ENCODE data around the gene SPATA6L. TPM values are rescaled to one million over a fixed set of nuclear protein-coding genes. Genes with fewer than 3 reads are reported as not detected.
A peak's percentile ranks its signal among the peaks of the same experiment; 100 is the strongest.

SPATA6L gene
- total and polyA plus RNA-seq, 10 of the 15 experiments (the other 5 are each of a cell fraction or from before 2014, with no cell fraction given) = 0.37 to 1.6 (median 0.91) TPM

GRCh38 chr9:4663956-4664355, 2.3 kb downstream of the SPATA6L start (continued):
- no peak for TF ChIP-seq FOXK2 (IDR thresholded peaks at IDR 0.05)
- peak; percentile 20 to 29; a peak in 1 of 4 replicates for TF ChIP-seq IKZF2 (IDR thresholded peaks at IDR 0.05)
- TF ChIP-seq NR2F1 (conservative IDR thresholded peaks at IDR 0.05) = no peak
- TF ChIP-seq RCOR1 (conservative IDR thresholded peaks at IDR 0.05; ENCODE audit: low read depth, low read length) = no peak
- TF ChIP-seq, protein P1, sequence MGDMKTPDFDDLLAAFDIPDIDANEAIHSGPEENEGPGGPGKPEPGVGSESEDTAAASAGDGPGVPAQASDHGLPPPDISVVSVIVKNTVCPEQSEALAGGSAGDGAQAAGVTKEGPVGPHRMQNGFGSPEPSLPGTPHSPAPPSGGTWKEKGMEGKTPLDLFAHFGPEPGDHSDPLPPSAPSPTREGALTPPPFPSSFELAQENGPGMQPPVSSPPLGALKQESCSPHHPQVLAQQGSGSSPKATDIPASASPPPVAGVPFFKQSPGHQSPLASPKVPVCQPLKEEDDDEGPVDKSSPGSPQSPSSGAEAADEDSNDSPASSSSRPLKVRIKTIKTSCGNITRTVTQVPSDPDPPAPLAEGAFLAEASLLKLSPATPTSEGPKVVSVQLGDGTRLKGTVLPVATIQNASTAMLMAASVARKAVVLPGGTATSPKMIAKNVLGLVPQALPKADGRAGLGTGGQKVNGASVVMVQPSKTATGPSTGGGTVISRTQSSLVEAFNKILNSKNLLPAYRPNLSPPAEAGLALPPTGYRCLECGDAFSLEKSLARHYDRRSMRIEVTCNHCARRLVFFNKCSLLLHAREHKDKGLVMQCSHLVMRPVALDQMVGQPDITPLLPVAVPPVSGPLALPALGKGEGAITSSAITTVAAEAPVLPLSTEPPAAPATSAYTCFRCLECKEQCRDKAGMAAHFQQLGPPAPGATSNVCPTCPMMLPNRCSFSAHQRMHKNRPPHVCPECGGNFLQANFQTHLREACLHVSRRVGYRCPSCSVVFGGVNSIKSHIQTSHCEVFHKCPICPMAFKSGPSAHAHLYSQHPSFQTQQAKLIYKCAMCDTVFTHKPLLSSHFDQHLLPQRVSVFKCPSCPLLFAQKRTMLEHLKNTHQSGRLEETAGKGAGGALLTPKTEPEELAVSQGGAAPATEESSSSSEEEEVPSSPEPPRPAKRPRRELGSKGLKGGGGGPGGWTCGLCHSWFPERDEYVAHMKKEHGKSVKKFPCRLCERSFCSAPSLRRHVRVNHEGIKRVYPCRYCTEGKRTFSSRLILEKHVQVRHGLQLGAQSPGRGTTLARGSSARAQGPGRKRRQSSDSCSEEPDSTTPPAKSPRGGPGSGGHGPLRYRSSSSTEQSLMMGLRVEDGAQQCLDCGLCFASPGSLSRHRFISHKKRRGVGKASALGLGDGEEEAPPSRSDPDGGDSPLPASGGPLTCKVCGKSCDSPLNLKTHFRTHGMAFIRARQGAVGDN (IDR thresholded peaks at IDR 0.05) = no peak
- no peak for TF ChIP-seq RAD21 (IDR thresholded peaks at IDR 0.05; ENCODE audit: insufficient read depth, low read depth, low read length)
- TF ChIP-seq E4F1 (IDR thresholded peaks at IDR 0.05; ENCODE audit: borderline replicate concordance, partially characterized antibody) = no peak
- no peak for TF ChIP-seq PAX5 (IDR thresholded peaks at IDR 0.05; ENCODE audit: borderline replicate concordance, low read depth, low read length)

All from GM12878 (cell line).